ENCODE results near the gene RAP1GAP. TPM values are rescaled to one million over a fixed set of nuclear protein-coding genes. Genes with fewer than 3 reads are reported as not detected.
A peak's percentile ranks its signal among the peaks of the same experiment; 100 is the strongest.

Gene RAP1GAP
- total and polyA plus RNA-seq, 2 experiments from 2014 or later: 0.41 to 0.97 TPM

DNA sequence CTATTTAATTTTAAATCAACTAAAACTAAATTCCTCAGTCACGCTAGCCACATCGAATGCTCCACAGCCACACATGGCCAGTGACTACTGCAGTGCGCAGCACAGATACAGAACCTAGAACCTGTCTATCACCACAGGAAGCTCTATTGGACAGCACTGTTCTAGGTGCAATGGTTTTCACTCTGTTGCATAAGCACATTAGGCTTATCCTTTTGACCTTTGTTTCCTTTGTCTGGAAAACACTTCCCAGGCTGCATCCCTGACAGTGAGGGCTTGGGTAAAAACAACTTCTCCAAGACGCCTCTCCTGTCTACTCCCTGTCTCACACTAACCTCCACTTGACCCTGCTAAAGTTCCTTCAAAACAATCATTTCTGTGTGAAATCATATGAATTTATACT, 33.6 kb upstream of the RAP1GAP start:
- Histone ChIP-seq H4K20me1 (ENCODE audit: insufficient read depth) (no peaks in the 10 kb centered on the region), H3K4me1 (ENCODE audit: insufficient read depth) (peaks cover 26% of the 10 kb centered on the region), H3K4me3 (no peak overlapping the region), H3K27ac (peak overlapping the region; percentile 84), H2AFZ (no peak overlapping the region), H3F3A (ENCODE audit: insufficient read depth) (peaks cover 48% of the 10 kb centered on the region), H3K27me3 (replicated peaks; ENCODE audit: insufficient read depth) (no peaks in the 10 kb centered on the region), H3K36me3 (ENCODE audit: low read depth) (peaks cover 28% of the 10 kb centered on the region), H3K4me2 (ENCODE audit: unreplicated experiment) (peak overlapping the region; percentile 48), H3K79me2 (ENCODE audit: insufficient read depth) (peaks cover 18% of the 10 kb centered on the region), H3K9ac (peak overlapping the region; percentile 54), H3K9me2 (ENCODE audit: insufficient read depth) (no peaks in the 10 kb centered on the region), H3K9me3 (ENCODE audit: low read depth) (no peaks in the 10 kb centered on the region)
- DNase-seq: no peak
- WGBS, 2 experiments (ENCODE audit: low coverage in 1 of 2, low lambda C conversion rate in 2 of 2, missing lambda C conversion rate in 2 of 2): 96 to 98% methylated on average over 4 of the region's 4 CpGs
- TF ChIP-seq EZH2 (IDR thresholded peaks at IDR 0.05; ENCODE audit: insufficient read depth, poor library complexity, severe bottlenecking): no peak
- no peak for TF ChIP-seq EZH2phosphoT487 (IDR thresholded peaks at IDR 0.05; ENCODE audit: insufficient read depth, low read depth)
- in situ Hi-C loops (cut with MboI): no loop called here

DNA sequence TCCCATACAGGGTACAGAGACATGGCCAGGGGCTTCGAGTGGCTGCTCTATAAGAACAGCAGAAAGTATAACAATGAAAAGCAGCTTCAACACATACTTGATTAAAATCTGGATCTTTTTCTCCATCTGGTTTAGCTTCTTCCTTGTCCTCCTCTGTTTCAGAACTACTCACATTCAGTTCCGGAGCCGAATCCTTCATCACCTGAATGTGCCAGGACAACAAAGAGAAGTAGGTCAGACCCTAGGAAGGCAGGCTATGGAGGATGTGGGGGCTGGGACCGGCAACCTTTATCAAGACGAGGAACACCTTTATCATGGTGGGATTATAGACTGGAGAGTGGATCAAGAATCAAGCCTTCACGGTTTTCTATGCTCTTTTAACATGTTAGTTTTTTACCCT, 32.2 kb upstream of the RAP1GAP start:
- TF ChIP-seq EZH2phosphoT487 (IDR thresholded peaks at IDR 0.05; ENCODE audit: insufficient read depth, low read depth) (no peak), EZH2 (IDR thresholded peaks at IDR 0.05; ENCODE audit: insufficient read depth, poor library complexity, severe bottlenecking) (no peak)
- Histone ChIP-seq H2AFZ (no peak overlapping the region), H3K4me2 (ENCODE audit: unreplicated experiment) (no peak overlapping the region), H3K4me3 (no peak overlapping the region), H3K9me2 (ENCODE audit: insufficient read depth) (no peaks in the 10 kb centered on the region), H4K20me1 (ENCODE audit: insufficient read depth) (no peaks in the 10 kb centered on the region), H3K9me3 (ENCODE audit: low read depth) (no peaks in the 10 kb centered on the region), H3F3A (ENCODE audit: insufficient read depth) (peaks cover 38% of the 10 kb centered on the region), H3K27me3 (replicated peaks; ENCODE audit: insufficient read depth) (no peaks in the 10 kb centered on the region), H3K9ac (no peak overlapping the region), H3K79me2 (ENCODE audit: insufficient read depth) (peaks cover 20% of the 10 kb centered on the region), H3K36me3 (ENCODE audit: low read depth) (peaks cover 28% of the 10 kb centered on the region), H3K27ac (no peak overlapping the region), H3K4me1 (ENCODE audit: insufficient read depth) (peaks cover 22% of the 10 kb centered on the region)
- no peak for DNase-seq
- 96 to 97% methylated on average over 6 of the region's 6 CpGs for WGBS, 2 experiments (ENCODE audit: low coverage in 1 of 2, low lambda C conversion rate in 2 of 2, missing lambda C conversion rate in 2 of 2)
- in situ Hi-C loops (cut with MboI): no loop called here

DNA sequence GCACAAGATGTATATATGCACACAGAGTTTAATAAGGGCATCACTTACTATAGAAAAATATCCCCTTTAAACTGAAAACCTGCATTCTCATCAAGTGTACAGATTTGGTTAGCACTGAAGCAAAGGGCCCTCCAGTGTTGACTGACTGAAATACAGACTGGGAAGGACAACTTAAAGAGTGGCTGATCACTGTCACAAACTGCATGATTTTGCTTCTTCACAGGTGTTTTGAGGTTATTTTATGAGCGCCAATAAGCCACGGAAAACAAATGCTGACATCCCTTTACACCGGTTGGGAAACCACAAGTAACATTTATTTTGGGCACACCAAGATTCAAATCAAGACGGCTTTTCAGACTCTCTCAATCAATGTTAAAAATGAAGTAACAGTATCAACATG, 30.9 kb upstream of the RAP1GAP start:
- Histone ChIP-seq H3F3A (ENCODE audit: insufficient read depth) (peaks cover 36% of the 10 kb centered on the region), H3K79me2 (ENCODE audit: insufficient read depth) (peaks cover 20% of the 10 kb centered on the region), H4K20me1 (ENCODE audit: insufficient read depth) (no peaks in the 10 kb centered on the region), H3K36me3 (ENCODE audit: low read depth) (peaks cover 32% of the 10 kb centered on the region), H3K27ac (no peak overlapping the region), H3K4me2 (ENCODE audit: unreplicated experiment) (no peak overlapping the region), H3K4me3 (no peak overlapping the region), H3K9me2 (ENCODE audit: insufficient read depth) (no peaks in the 10 kb centered on the region), H2AFZ (no peak overlapping the region), H3K9me3 (ENCODE audit: low read depth) (no peaks in the 10 kb centered on the region), H3K9ac (no peak overlapping the region), H3K27me3 (replicated peaks; ENCODE audit: insufficient read depth) (no peaks in the 10 kb centered on the region), H3K4me1 (ENCODE audit: insufficient read depth) (peaks cover 21% of the 10 kb centered on the region)
- DNase-seq: no peak
- TF ChIP-seq EZH2 (IDR thresholded peaks at IDR 0.05; ENCODE audit: insufficient read depth, poor library complexity, severe bottlenecking): no peak
- no peak for TF ChIP-seq EZH2phosphoT487 (IDR thresholded peaks at IDR 0.05; ENCODE audit: insufficient read depth, low read depth)
- 97 to 98% methylated on average over 4 of the region's 4 CpGs for WGBS, 2 experiments (ENCODE audit: low coverage in 1 of 2, low lambda C conversion rate in 2 of 2, missing lambda C conversion rate in 2 of 2)
- in situ Hi-C loops (cut with MboI): no loop called here

DNA sequence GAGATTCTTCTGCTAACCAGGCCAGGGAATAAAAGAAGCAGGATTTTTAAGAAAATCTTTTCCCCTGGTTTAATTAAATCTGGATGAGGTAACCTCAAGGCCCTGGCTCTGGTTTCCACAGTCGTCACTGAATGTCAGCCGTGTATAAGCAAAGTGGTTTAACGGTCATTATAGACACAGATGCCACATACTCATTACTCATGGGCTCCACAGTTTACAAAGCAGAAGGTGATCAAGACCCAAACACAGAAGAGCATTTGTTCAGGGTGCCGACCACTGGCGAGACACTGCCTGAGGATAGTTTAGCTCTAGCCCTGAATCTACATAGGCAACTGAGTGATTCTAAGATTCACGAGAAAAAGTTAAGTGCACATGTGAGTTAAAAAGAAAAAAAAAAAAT, 27.8 kb upstream of the RAP1GAP start:
- in situ Hi-C loops (cut with MboI): no loop called here
- no peak for DNase-seq
- Histone ChIP-seq H2AFZ (no peak overlapping the region), H3K9me2 (ENCODE audit: insufficient read depth) (no peaks in the 10 kb centered on the region), H3F3A (ENCODE audit: insufficient read depth) (peaks cover 6% of the 10 kb centered on the region; the same call in 1 of the 2 replicates), H3K27ac (no peak overlapping the region), H3K4me3 (no peak overlapping the region), H3K27me3 (replicated peaks; ENCODE audit: insufficient read depth) (no peaks in the 10 kb centered on the region), H4K20me1 (ENCODE audit: insufficient read depth) (no peaks in the 10 kb centered on the region), H3K9me3 (ENCODE audit: low read depth) (no peaks in the 10 kb centered on the region), H3K4me1 (ENCODE audit: insufficient read depth) (no peaks in the 10 kb centered on the region; the same call in 1 of the 2 replicates), H3K9ac (no peak overlapping the region), H3K79me2 (ENCODE audit: insufficient read depth) (peaks cover 20% of the 10 kb centered on the region), H3K4me2 (ENCODE audit: unreplicated experiment) (no peak overlapping the region), H3K36me3 (ENCODE audit: low read depth) (peaks cover 44% of the 10 kb centered on the region)
- TF ChIP-seq EZH2phosphoT487 (IDR thresholded peaks at IDR 0.05; ENCODE audit: insufficient read depth, low read depth): no peak
- no peak for TF ChIP-seq EZH2 (IDR thresholded peaks at IDR 0.05; ENCODE audit: insufficient read depth, poor library complexity, severe bottlenecking)
- WGBS, 2 experiments (ENCODE audit: low coverage in 1 of 2, low lambda C conversion rate in 2 of 2, missing lambda C conversion rate in 2 of 2): 89 to 94% methylated on average over 6 of the region's 6 CpGs

DNA sequence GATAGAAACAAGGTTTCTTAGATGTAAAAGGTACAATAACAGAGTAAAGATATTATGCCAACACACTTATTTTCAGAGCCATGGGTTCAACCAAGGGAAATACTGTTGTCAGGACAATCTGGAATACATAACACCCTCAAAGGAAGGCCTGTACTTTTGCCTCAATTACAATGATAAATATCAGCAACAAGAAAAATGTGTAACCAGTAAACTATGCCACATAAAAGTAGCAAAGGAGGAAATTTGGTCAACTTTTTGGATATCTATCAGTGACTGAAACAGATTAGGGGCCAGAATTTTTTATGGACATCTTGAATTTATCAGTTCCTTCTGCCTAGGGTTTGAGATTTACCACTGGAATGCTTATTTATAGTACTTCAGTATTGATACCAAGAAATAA, 24.6 kb upstream of the RAP1GAP start:
- Histone ChIP-seq H2AFZ (no peak overlapping the region), H3K27me3 (replicated peaks; ENCODE audit: insufficient read depth) (no peaks in the 10 kb centered on the region), H4K20me1 (ENCODE audit: insufficient read depth) (no peaks in the 10 kb centered on the region), H3K9ac (no peak overlapping the region), H3K79me2 (ENCODE audit: insufficient read depth) (peaks cover 12% of the 10 kb centered on the region), H3K9me3 (ENCODE audit: low read depth) (no peaks in the 10 kb centered on the region), H3K4me2 (ENCODE audit: unreplicated experiment) (no peak overlapping the region), H3K4me1 (ENCODE audit: insufficient read depth) (no peaks in the 10 kb centered on the region; the same call in 1 of the 2 replicates), H3K4me3 (no peak overlapping the region), H3K9me2 (ENCODE audit: insufficient read depth) (no peaks in the 10 kb centered on the region), H3F3A (ENCODE audit: insufficient read depth) (no peaks in the 10 kb centered on the region), H3K27ac (no peak overlapping the region), H3K36me3 (ENCODE audit: low read depth) (peaks cover 49% of the 10 kb centered on the region)
- TF ChIP-seq EZH2 (IDR thresholded peaks at IDR 0.05; ENCODE audit: insufficient read depth, poor library complexity, severe bottlenecking) (no peak), EZH2phosphoT487 (IDR thresholded peaks at IDR 0.05; ENCODE audit: insufficient read depth, low read depth) (no peak)
- DNase-seq: peak; percentile 15
- in situ Hi-C loops (cut with MboI): no loop called here
